MM.1S (cell line): ENCODE results near the gene DSCAML1.

Experiments used
- EZH2 ChIP-seq: fragments of 300-600 bp; sonication (generic); optimal IDR thresholded peaks from 2 replicates; pipeline ENCODE3; 2017; ENCODE audit warnings: low read depth, mild to moderate bottlenecking, antibody characterized with exemption, low read length, mixed read lengths
- EZH2phosphoT487 ChIP-seq: fragments of 300-600 bp; sonication (generic); IDR thresholded peaks from 2 replicates; pipeline ENCODE4 v1.6.1; 2018; ENCODE audit warnings: antibody characterized with exemption, low read length
- TF ChIP-seq, protein P1 (sequence below): fragments of 300-600 bp; sonication (generic); IDR thresholded peaks from 2 replicates; pipeline ENCODE4 v1.5.1; 2016; ENCODE audit warnings: antibody characterized with exemption, low read length, mixed read lengths

DNA sequence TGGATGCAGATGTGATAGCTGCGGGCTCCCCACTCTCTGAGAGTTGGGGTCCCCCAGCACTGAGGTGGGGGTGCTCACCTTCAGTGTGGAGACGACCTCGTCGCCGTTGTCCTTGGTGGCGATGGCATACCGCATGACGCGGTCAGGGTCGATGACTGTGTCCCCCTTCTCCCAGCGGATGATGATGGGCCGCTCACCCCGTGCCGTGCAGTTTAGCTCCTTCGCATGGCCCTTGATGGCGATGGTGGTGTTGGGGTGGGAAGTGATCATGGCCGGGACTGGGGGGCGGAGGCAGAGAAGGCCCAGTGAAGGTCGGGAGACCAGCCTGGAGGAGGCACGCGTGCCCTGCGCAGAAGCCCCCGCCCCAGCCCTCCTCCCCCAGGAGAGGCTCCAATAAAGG lies 315.1 kb downstream of the DSCAML1 start:
- TF ChIP-seq, protein P1, sequence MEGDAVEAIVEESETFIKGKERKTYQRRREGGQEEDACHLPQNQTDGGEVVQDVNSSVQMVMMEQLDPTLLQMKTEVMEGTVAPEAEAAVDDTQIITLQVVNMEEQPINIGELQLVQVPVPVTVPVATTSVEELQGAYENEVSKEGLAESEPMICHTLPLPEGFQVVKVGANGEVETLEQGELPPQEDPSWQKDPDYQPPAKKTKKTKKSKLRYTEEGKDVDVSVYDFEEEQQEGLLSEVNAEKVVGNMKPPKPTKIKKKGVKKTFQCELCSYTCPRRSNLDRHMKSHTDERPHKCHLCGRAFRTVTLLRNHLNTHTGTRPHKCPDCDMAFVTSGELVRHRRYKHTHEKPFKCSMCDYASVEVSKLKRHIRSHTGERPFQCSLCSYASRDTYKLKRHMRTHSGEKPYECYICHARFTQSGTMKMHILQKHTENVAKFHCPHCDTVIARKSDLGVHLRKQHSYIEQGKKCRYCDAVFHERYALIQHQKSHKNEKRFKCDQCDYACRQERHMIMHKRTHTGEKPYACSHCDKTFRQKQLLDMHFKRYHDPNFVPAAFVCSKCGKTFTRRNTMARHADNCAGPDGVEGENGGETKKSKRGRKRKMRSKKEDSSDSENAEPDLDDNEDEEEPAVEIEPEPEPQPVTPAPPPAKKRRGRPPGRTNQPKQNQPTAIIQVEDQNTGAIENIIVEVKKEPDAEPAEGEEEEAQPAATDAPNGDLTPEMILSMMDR, result no peak
- no peak for TF ChIP-seq EZH2phosphoT487
- no peak for TF ChIP-seq EZH2
